Calu3 (cell line): Measurements from ENCODE around the gene EHBP1. TPM values are rescaled to one million over a fixed set of nuclear protein-coding genes. Genes with fewer than 3 reads are reported as not detected.

ENCODE experiments used
- BruUV-seq: library from RNA; stranded (reverse); fragments of 400-500 nt; replicated peaks from 2 replicates; lab custom pipeline; 2021; lab: Mats Ljungman, UMichigan
- CTCF ChIA-PET: fragments of 300-600 bp; sonication (Branson Sonifier 250); formaldehyde crosslinking; loops from one replicate; lab custom pipeline; 2022; ENCODE audit warnings: antibody characterized with exemption; lab: Charles Lee
- DNase-seq: peaks from one replicate; pipeline ENCODE4 v3.0.0; 2022
- H3K27ac Mint-ChIP-seq: one replicate; pipeline ENCODE4 v1.8.0; 2022; ENCODE audit warnings: mixed read lengths; ENCODE audit not compliant: unreplicated experiment
- H3K27me3 Mint-ChIP-seq: one replicate; pipeline ENCODE4 v1.8.0; 2022; ENCODE audit warnings: mixed read lengths; ENCODE audit not compliant: unreplicated experiment
- H3K36me3 Mint-ChIP-seq: one replicate; pipeline ENCODE4 v1.8.0; 2022; ENCODE audit warnings: mild to moderate bottlenecking, moderate library complexity, mixed read lengths; ENCODE audit not compliant: insufficient read depth, unreplicated experiment
- H3K4me1 Mint-ChIP-seq: one replicate; pipeline ENCODE4 v1.8.0; 2022; ENCODE audit warnings: mild to moderate bottlenecking, low read depth, mixed read lengths; ENCODE audit not compliant: unreplicated experiment
- H3K4me3 Mint-ChIP-seq: one replicate; pipeline ENCODE4 v1.8.0; 2022; ENCODE audit warnings: mild to moderate bottlenecking, low read depth, moderate library complexity, mixed read lengths; ENCODE audit not compliant: unreplicated experiment
- H3K9me3 Mint-ChIP-seq: one replicate; pipeline ENCODE4 v1.8.0; 2022; ENCODE audit warnings: low read depth, mixed read lengths; ENCODE audit not compliant: unreplicated experiment
- intact Hi-C: fragments of 100-400 bp; cut with micrococcal nuclease; formaldehyde crosslinking; loops from one replicate; pipeline ENCODE4 v1.10.0; 2022; ENCODE audit not compliant: unreplicated experiment
- total RNA-seq: library from RNA; stranded (reverse); gene quantifications from 2 replicates; pipeline ENCODE4 v1.2.3, GENCODE V29; 2022
- TF ChIP-seq, protein P1 (sequence below): fragments of 200-600 bp; IDR thresholded peaks from one replicate; pipeline ENCODE4 v1.8.0; 2022; ENCODE audit warnings: antibody characterized with exemption; ENCODE audit not compliant: unreplicated experiment

Gene EHBP1
- total RNA-seq, 1 experiment from 2014 or later, result 82.9 TPM

DNA sequence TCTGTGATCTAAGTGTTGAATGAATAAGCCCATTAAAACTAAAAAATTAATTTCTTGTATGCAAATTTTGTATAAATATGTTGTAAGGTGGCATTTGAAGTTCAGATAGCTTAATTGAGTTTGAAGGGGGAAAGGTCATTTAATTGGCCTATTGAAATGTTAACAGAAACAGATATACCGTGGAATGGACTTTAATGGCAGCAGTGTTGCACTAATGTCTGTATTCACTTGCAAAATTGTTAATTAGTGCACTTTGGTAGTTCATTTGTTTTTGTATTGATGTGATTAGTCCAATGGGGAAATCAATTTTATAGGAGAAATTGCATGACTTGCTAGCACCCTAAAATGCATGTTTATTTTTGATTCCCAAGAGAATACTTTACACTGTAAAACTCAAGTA, 303.3 kb downstream of the EHBP1 start:
- CTCF ChIA-PET, result no interaction called here

DNA sequence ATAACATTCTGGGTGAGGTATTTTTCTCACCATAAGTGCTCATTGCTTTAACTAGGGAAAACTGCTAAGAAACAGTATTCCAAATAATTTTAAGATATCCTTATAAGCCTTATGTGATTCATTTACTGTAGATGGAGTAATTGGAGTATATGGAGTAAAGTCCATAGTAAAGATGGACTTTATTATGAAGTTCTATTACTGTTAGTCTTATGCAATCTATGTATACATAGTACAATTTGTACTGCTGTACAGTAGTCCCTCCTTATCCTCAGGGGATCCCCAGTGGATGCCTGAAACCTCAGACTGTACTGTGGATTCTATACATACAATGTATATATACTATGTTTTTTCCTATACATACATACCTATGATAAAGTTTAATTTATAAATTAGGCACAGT, 304.0 kb downstream of the EHBP1 start:
- H3K27me3 Mint-ChIP-seq, result no peaks in the 10 kb centered on the region
- TF ChIP-seq, protein P1, sequence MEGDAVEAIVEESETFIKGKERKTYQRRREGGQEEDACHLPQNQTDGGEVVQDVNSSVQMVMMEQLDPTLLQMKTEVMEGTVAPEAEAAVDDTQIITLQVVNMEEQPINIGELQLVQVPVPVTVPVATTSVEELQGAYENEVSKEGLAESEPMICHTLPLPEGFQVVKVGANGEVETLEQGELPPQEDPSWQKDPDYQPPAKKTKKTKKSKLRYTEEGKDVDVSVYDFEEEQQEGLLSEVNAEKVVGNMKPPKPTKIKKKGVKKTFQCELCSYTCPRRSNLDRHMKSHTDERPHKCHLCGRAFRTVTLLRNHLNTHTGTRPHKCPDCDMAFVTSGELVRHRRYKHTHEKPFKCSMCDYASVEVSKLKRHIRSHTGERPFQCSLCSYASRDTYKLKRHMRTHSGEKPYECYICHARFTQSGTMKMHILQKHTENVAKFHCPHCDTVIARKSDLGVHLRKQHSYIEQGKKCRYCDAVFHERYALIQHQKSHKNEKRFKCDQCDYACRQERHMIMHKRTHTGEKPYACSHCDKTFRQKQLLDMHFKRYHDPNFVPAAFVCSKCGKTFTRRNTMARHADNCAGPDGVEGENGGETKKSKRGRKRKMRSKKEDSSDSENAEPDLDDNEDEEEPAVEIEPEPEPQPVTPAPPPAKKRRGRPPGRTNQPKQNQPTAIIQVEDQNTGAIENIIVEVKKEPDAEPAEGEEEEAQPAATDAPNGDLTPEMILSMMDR, result no peak
- CTCF ChIA-PET, result no interaction called here
- H3K27ac Mint-ChIP-seq, result no peak overlapping the region
- H3K4me1 Mint-ChIP-seq, result no peaks in the 10 kb centered on the region
- H3K36me3 Mint-ChIP-seq, result peaks cover 9% of the 10 kb centered on the region
- intact Hi-C loops, result loop anchor here (10.0 kb wide), 1 partner anchor 175 kb away; no protein-coding TSS in a partner anchor
- no peak for DNase-seq
- no TSS peak for BruUV-seq
- no peaks in the 10 kb centered on the region for H3K9me3 Mint-ChIP-seq
- no peak overlapping the region for H3K4me3 Mint-ChIP-seq

More for the DNA sequence above, 303.3 kb downstream of the EHBP1 start:
- TF ChIP-seq, protein P1, result no peak
- Mint-ChIP-seq H3K4me1 (no peaks in the 10 kb centered on the region), H3K36me3 (peaks cover 9% of the 10 kb centered on the region), H3K27ac (no peak overlapping the region), H3K9me3 (no peaks in the 10 kb centered on the region), H3K4me3 (no peak overlapping the region), H3K27me3 (no peaks in the 10 kb centered on the region)
- intact Hi-C loops, result loop anchor here (10.0 kb wide), 1 partner anchor 176 kb away; no protein-coding TSS in a partner anchor
- no peak for DNase-seq
- no TSS peak for BruUV-seq

DNA sequence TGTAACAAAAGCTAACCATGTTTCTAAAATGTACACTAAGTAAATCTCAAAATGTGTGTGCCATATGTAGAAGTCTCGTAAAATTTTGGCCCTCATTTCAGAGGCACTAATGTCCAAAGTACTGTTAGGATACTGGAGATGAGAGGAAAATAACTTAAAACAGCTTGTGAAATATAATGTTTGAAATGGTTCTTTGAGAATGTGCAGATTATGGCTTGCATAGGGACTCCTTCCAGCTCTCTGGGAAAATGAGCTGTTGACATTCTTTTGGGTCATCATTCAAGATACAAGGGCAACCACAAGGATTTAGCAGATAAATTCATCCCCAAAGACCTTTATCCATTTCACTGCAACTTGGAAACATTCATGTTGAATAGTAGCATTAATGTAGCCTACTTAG, 307.0 kb downstream of the EHBP1 start:
- CTCF ChIA-PET, result interaction anchor here (1.0 kb wide), 1 partner anchor 11 kb away, joined by 4 read pairs; no protein-coding TSS in a partner anchor
- no peak for DNase-seq
- BruUV-seq, result no TSS peak
- Mint-ChIP-seq H3K27ac (no peak overlapping the region), H3K9me3 (no peaks in the 10 kb centered on the region), H3K27me3 (no peaks in the 10 kb centered on the region), H3K36me3 (peaks cover 12% of the 10 kb centered on the region), H3K4me3 (no peak overlapping the region), H3K4me1 (no peaks in the 10 kb centered on the region)
- TF ChIP-seq, protein P1, result no peak
- intact Hi-C loops, result no loop called here

DNA sequence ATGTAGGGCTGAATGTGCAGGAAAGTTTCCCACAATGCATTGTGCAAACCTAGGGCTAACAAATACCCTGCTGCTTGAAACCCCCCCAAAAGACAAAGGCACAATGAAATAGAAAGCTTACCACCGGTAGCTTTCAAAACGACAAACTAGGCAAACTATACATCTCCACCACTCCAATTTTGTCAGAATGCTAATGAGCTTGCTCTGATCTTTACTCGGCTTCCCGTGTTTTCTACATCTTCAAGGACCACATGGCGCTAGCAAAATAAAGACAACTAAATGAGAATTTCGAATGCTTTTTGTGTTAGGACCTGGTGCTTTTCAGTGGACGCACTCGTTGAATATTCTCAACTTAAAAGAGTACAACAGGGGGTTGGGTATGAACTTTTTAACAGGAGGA, 307.9 kb downstream of the EHBP1 start:
- TF ChIP-seq, protein P1, result no peak
- H3K36me3 Mint-ChIP-seq, result peaks cover 12% of the 10 kb centered on the region
- no peak for DNase-seq
- H3K4me3 Mint-ChIP-seq, result no peak overlapping the region
- H3K27ac Mint-ChIP-seq, result no peak overlapping the region
- no peaks in the 10 kb centered on the region for H3K9me3 Mint-ChIP-seq
- H3K27me3 Mint-ChIP-seq, result no peaks in the 10 kb centered on the region
- CTCF ChIA-PET, result interaction anchor here (0.6 kb wide), 1 partner anchor 349 kb away, joined by 5 read pairs; no protein-coding TSS in a partner anchor
- intact Hi-C loops, result no loop called here
- BruUV-seq, result no TSS peak
- no peaks in the 10 kb centered on the region for H3K4me1 Mint-ChIP-seq
